Posterior cingulate gyrus (tissue), 11 donors: ENCODE results near the gene PAIP2B.
"Not testable (repeated sequence)": the region's sequence is repeated elsewhere in the genome, so short reads cannot be mapped to it uniquely, and the experiment has no call there.

ENCODE experiments used
- DNase-seq, 10 donors: peaks; one replicate each; pipeline versions ENCODE4 v3.0.0 to v3.0.0-alpha.2; 2020 to 2021; ENCODE audit warnings: mixed read lengths in 3 of 10
- intact Hi-C: fragments of 100-400 bp; cut with DNase I; formaldehyde crosslinking; loops from one replicate; pipeline ENCODE4 v1.15.1; 2023

The PAIP2B gene

GRCh38 chr2:71223767-71224333, 3.1 kb downstream of the PAIP2B start:
- intact Hi-C loops, result loop anchor here (1.0 kb wide), 1 partner anchor 286 kb away; no protein-coding TSS in a partner anchor
- peak; percentile 50 to 95 (median 83) for DNase-seq

DNA sequence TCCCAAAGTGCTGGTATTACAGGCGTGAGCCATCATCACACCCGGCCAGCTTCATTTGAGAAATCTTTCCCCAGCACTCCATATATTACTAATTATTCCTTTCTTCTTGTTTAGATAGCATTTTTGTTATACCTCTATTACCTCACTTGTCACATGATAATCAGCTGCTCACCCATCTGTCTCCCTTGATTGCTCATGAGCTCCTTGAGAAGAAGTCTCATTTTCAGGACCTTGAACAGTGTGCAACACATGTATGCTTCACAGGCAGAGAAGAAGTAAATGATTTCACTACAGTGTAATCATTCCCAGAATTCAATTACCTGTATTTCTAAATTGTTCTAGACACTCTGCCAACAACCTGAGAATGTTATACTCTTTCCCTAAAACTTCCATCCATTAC, 6.2 kb downstream of the PAIP2B start:
- intact Hi-C loops, result no loop called here
- no peak for DNase-seq

DNA sequence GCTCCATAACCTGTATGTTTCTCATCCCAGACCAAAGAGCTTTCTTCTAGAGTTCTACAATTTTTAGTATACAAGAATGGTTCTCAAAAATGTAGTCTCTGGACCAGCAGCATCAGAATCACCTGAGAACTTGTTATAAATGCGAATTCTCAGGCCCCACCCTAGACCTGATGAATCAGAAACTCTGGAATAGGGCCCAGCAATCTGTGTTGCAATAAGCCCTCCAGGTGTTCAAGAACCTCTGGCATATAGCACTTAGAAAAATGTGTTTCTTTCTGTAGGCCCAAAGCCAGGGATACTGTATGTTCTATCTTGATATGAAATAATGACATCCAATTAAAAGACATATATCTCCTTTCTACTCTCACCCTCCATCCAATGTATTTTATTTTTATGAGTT, 10.4 kb downstream of the PAIP2B start:
- DNase-seq, result no peak
- intact Hi-C loops, result no loop called here

- no peak for DNase-seq
- intact Hi-C loops, result no loop called here
Measured at GRCh38 chr2:71215447-71215846, 11.5 kb downstream of the PAIP2B start.

GRCh38 chr2:71212336-71212735, 14.6 kb downstream of the PAIP2B start:
- DNase-seq, result no peak
- intact Hi-C loops, result no loop called here

DNA sequence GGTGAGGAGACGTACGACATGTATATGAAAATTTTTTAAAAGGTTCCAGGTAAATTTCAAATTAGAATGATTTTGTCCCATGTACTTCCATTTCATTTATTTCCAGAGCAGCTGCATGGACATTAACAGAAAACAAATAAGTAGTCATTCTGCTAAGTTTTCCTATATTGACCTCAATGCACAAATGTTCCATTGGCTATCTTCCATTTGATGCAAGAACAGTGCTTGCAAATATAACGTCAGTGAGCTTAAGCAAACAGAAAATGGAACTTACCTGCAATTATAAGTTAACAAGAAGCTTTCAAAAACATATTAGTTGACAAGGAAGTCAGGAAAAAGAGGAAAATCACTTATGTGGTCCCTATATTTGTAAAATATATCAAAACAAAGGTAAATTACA, 16.6 kb downstream of the PAIP2B start:
- intact Hi-C loops, result no loop called here
- DNase-seq, result no peak

GRCh38 chr2:71208756-71209155, 18.1 kb downstream of the PAIP2B start:
- intact Hi-C loops, result no loop called here
- no peak for DNase-seq

GRCh38 chr2:71207601-71208000, 19.3 kb downstream of the PAIP2B start:
- intact Hi-C loops, result no loop called here

GRCh38 chr2:71206271-71206670, 20.6 kb downstream of the PAIP2B start:
- intact Hi-C loops, result no loop called here
- DNase-seq, result no peak

More at GRCh38 chr2:71207601-71208000, 19.3 kb downstream of the PAIP2B start:
- no peak for DNase-seq

GRCh38 chr2:71191570-71191943, 35.3 kb downstream of the PAIP2B start:
- no peak for DNase-seq
- intact Hi-C loops, result no loop called here

DNA sequence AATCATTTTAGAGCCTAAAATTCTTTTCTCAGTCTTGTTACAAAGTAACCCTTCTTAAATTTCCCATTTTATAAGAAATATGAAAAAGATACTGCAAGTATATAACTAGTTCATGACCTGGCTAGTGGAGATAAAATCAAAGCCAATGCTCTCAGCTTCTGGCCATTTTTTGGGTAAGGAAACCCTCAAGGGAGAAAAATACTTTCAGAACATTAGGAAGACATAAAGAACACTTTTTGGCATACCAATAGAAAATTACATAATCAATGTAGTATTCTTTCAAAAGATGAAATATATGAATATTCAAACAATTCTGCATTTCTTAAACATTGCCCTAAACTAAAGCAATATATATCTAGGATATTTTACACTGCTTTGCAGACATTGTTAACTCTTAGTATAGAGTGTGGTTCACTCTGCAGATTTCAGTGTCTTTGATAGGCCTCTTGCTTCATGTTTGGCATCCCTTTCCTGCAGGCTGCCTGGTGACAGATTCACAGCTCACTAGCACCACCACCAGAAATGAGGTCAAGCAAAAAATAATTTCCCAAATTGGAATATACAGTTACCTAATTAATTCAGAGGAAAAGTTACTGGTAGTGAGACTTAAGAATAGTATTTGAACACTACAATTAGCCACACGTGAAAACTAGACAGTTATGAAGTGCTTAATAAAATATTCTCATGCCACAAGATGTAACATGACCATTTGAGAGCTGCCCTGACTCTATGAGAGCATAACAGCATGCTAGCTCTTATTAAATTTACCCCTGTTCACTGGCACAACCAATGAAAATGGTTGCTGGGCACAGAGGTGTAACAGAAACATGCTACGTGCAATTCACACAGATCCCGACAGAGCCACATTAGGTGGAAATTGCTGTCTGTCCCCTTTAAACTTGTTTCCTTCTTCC, 36.0 kb downstream of the PAIP2B start:
- intact Hi-C loops, result no loop called here
- peak in 1 of 10 donors; percentile 18 for DNase-seq

DNA sequence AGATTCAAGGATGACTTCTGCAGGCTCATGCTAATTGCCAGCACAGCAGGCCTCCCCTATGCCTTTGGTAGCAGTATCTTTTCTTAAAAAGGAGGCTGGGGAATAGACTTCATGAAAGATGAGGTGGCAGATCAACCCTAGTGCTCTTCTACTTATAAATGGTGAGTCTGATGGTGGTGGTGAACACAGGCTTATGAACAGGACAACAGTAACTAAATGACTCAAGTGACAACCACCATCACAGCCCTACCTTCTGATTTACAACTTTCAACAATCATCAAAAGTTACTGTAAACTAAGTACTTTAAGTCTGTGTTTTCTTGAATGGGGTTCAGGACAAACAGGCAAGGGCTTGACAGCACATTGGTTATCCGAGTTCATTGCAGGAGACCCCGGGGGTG, 39.3 kb downstream of the PAIP2B start:
- no peak for DNase-seq
- intact Hi-C loops, result no loop called here

- DNase-seq, result no peak
- intact Hi-C loops, result no loop called here
Measured at GRCh38 chr2:71186973-71187372, 39.9 kb downstream of the PAIP2B start.

- not testable (repeated sequence) for DNase-seq
Measured at GRCh38 chr2:71183306-71184115, 43.4 kb downstream of the PAIP2B start.

GRCh38 chr2:71181316-71181715, 45.6 kb downstream of the PAIP2B start:
- DNase-seq, result no peak
- intact Hi-C loops, result no loop called here

More at GRCh38 chr2:71183306-71184115, 43.4 kb downstream of the PAIP2B start:
- intact Hi-C loops, result not testable (repeated sequence)

DNA sequence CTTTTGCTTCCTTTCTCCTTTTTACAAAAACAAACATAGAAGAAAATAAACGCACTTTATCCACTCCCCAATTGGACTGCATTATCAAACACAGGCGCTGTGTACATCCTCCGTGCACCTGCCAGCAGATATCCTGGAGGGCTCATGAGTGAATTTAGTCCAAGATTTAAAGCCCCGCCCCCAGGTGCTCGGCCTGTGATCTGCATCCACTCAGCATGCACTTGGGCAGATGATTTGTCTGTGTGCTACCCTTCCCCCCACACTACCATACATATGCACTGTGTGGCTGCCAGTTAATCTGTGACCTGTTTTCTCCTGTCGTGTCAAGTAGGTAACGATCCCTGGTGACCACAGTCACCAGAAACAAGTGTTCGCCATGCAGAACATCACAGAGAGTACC, 48.1 kb downstream of the PAIP2B start:
- DNase-seq, intact Hi-C loops: not testable (repeated sequence)

DNA sequence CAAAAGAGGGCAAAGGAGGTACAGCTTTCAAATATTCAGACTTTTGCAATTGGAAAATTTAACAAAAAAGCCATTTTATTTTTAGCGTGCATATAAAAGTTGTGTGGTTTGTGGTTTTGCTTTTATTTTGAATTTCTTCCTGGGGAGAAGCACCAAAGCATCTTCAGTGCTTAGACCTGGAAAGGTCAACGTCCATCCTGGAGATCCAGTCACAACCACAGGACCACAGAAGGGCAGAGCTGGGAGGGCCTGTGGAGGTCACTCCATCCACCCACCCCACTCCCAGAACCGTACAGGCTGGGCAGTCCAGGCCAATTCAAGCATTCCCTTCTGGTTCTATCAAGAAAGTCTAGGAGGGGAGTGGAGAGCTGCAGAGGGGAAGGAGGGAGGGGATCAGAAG, 52.7 kb downstream of the PAIP2B start:
- intact Hi-C loops, result no loop called here
- no peak for DNase-seq

- intact Hi-C loops, result no loop called here
- DNase-seq, result no peak
Measured at GRCh38 chr2:71173096-71173495, 53.8 kb downstream of the PAIP2B start.

DNA sequence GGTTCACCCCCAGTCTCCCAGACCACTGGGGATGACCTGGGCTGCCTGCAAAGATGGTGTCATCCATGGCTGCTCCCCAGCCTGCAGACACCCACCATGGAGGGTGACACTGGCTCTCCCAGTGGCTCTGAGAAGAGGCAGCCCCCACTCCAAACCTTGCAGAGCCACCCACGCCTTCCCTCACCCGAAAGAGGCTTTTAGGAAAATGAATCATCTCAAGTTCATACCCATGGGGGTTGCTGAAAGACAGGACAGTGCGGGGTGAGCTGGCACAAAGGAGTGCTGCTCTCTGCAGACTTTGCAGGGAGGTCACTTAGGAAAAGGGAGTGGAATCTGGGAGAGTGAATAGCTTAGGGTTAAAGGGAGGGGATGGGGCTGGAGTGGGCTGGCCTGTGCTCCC, 60.1 kb downstream of the PAIP2B start:
- intact Hi-C loops, result no loop called here
- no peak for DNase-seq

DNA sequence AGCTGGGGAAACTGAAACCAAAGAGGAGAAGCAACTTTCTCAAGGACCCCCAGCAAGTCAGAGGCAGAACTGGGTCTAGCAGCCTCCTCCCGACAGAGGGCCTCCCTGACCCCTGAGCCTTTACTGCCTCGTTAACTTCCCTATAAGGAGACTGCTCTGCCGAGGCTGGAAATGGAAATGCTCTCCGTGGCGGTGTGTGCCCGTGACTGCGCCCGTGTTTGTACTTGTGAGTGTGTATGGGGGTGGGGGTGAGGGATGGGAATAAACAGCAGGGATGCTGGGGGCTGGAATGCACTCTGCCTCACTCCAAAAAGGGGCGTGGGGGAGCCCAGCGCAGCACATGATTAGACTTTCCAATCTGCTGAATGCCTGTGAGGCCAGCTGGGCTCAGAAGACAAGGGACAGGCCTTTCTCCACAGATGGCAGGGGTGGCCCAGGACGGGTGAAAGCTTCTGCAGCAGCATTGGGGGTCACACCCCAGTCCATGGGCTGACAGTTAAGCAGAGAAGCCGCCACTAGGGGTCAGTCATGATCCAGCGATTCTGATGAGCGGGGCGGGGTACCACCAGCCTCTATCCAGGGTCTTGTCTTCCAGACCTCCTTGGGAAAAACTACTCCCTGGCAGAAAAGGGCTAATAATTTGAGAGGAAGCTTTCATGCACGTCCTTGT, 69.6 kb downstream of the PAIP2B start:
- intact Hi-C loops, result loop anchor here (1.0 kb wide), 1 partner anchor 353 kb away; no protein-coding TSS in a partner anchor
- DNase-seq, result peak in 9 of 10 donors; percentile 17 to 94 (median 75)
